Transverse colon (tissue), 3 donors: ENCODE results near the gene RSPRY1.

ENCODE experiments used
- EP300 ChIP-seq: sonication (generic); formaldehyde crosslinking; IDR thresholded peaks from one replicate; pipeline ENCODE4 v1.6.1; 2017; ENCODE audit warnings: antibody characterized with exemption, low read depth
- POLR2A ChIP-seq: fragments of 450-650 bp; IDR thresholded peaks from one replicate; pipeline ENCODE4 v1.6.1; 2016; ENCODE audit warnings: antibody characterized with exemption, mild to moderate bottlenecking, moderate library complexity
- TF ChIP-seq, protein P1 (sequence below), 5 experiments: fragments of 200-600 bp in 3 of 5; fragments of 450-650 bp in 2 of 5; sonication (generic) in 3 of 5; IDR thresholded peaks; 1 replicate in 2 of 5; 2 replicates in 3 of 5; pipeline ENCODE4 v1.5.1; 2016 to 2017; ENCODE audit warnings: antibody characterized with exemption in 5 of 5, inconsistent platforms in 3 of 5, mild to moderate bottlenecking in 2 of 5, moderate library complexity in 1 of 5

DNA sequence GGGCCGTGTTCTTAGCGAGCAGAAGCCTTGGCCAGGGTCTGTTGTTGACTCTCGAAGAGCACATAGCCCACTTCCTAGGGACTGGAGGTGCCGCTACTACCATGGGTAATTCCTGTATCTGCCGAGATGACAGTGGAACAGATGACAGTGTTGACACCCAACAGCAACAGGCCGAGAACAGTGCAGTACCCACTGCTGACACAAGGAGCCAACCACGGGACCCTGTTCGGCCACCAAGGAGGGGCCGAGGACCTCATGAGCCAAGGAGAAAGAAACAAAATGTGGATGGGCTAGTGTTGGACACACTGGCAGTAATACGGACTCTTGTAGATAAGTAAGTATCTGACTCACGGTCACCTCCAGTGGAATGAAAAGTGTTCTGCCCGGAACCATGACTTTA is 18.5 kb downstream of the RSPRY1 start:
- TF ChIP-seq, protein P1, sequence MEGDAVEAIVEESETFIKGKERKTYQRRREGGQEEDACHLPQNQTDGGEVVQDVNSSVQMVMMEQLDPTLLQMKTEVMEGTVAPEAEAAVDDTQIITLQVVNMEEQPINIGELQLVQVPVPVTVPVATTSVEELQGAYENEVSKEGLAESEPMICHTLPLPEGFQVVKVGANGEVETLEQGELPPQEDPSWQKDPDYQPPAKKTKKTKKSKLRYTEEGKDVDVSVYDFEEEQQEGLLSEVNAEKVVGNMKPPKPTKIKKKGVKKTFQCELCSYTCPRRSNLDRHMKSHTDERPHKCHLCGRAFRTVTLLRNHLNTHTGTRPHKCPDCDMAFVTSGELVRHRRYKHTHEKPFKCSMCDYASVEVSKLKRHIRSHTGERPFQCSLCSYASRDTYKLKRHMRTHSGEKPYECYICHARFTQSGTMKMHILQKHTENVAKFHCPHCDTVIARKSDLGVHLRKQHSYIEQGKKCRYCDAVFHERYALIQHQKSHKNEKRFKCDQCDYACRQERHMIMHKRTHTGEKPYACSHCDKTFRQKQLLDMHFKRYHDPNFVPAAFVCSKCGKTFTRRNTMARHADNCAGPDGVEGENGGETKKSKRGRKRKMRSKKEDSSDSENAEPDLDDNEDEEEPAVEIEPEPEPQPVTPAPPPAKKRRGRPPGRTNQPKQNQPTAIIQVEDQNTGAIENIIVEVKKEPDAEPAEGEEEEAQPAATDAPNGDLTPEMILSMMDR (IDR thresholded peaks at IDR 0.05): no peak
- TF ChIP-seq POLR2A (no peak), EP300 (no peak)
